ENCODE data around the gene MBTPS1.

Gene MBTPS1

DNA sequence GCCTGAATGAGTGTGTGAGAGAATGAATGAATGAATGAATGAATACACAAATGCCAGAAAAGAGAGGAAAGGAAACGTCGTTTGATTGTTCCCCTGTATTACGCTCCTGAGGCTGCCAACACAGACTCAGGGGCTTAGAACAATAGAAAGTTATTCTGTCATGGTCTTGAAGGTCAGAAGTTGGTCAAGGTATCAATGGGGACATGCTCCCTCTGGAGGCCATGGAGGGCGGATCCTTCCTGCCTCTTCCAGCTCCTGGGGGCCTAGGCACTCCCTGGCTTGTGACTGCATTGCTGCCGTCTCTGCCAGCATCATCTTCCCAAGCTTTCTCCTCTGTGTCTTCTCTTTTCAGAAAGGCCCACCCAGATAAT is 72.6 kb downstream of the MBTPS1 start:
- H4K20me1 ChIP-seq (ENCODE audit: low read depth, low read length) = no peaks in the 10 kb centered on the region
- H3K9ac ChIP-seq (ENCODE audit: low read length) = no peak overlapping the region
- no peaks in the 10 kb centered on the region for H3F3A ChIP-seq (ENCODE audit: insufficient read depth)
- H3K9me2 ChIP-seq (replicated peaks; ENCODE audit: insufficient read depth, low read length) = no peaks in the 10 kb centered on the region
- H3K4me2 ChIP-seq (ENCODE audit: low read depth, low read length, poor library complexity, severe bottlenecking) = no peak overlapping the region
- H3K4me3 ChIP-seq (ENCODE audit: insufficient read depth, low read length, poor library complexity, severe bottlenecking) = no peak overlapping the region
- H3K27ac ChIP-seq (ENCODE audit: low read depth, low read length) = no peak overlapping the region
- H3K9me3 ChIP-seq (ENCODE audit: insufficient read depth, low read length) = no peaks in the 10 kb centered on the region
- TF ChIP-seq, protein P1, sequence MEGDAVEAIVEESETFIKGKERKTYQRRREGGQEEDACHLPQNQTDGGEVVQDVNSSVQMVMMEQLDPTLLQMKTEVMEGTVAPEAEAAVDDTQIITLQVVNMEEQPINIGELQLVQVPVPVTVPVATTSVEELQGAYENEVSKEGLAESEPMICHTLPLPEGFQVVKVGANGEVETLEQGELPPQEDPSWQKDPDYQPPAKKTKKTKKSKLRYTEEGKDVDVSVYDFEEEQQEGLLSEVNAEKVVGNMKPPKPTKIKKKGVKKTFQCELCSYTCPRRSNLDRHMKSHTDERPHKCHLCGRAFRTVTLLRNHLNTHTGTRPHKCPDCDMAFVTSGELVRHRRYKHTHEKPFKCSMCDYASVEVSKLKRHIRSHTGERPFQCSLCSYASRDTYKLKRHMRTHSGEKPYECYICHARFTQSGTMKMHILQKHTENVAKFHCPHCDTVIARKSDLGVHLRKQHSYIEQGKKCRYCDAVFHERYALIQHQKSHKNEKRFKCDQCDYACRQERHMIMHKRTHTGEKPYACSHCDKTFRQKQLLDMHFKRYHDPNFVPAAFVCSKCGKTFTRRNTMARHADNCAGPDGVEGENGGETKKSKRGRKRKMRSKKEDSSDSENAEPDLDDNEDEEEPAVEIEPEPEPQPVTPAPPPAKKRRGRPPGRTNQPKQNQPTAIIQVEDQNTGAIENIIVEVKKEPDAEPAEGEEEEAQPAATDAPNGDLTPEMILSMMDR (IDR thresholded peaks at IDR 0.05; ENCODE audit: insufficient read depth, low read length, poor library complexity, severe bottlenecking) = no peak
- no peak for TF ChIP-seq EZH2phosphoT487 (conservative IDR thresholded peaks at IDR 0.05; ENCODE audit: low read length)
- H3K36me3 ChIP-seq (ENCODE audit: low read length) = no peaks in the 10 kb centered on the region
- H3K79me2 ChIP-seq (ENCODE audit: insufficient read depth, low read length) = no peaks in the 10 kb centered on the region
- no peak overlapping the region for H2AFZ ChIP-seq (ENCODE audit: low read depth, low read length, severe bottlenecking)
- no peaks in the 10 kb centered on the region for H3K27me3 ChIP-seq (ENCODE audit: low read length)

GRCh38 chr16:84043486-84044117 is 73.1 kb downstream of the MBTPS1 start:
- Histone ChIP-seq H3F3A (ENCODE audit: insufficient read depth) (no peaks in the 10 kb centered on the region), H3K9ac (ENCODE audit: low read length) (no peak overlapping the region), H3K9me2 (replicated peaks; ENCODE audit: insufficient read depth, low read length) (no peaks in the 10 kb centered on the region), H3K4me3 (ENCODE audit: insufficient read depth, low read length, poor library complexity, severe bottlenecking) (no peak overlapping the region), H4K20me1 (ENCODE audit: low read depth, low read length) (no peaks in the 10 kb centered on the region), H3K36me3 (ENCODE audit: low read length) (no peaks in the 10 kb centered on the region), H3K4me2 (ENCODE audit: low read depth, low read length, poor library complexity, severe bottlenecking) (no peak overlapping the region), H3K79me2 (ENCODE audit: insufficient read depth, low read length) (no peaks in the 10 kb centered on the region), H3K27me3 (ENCODE audit: low read length) (no peaks in the 10 kb centered on the region), H3K27ac (ENCODE audit: low read depth, low read length) (no peak overlapping the region), H2AFZ (ENCODE audit: low read depth, low read length, severe bottlenecking) (no peak overlapping the region), H3K9me3 (ENCODE audit: insufficient read depth, low read length) (no peaks in the 10 kb centered on the region)
- TF ChIP-seq EZH2phosphoT487 (conservative IDR thresholded peaks at IDR 0.05; ENCODE audit: low read length) = no peak
- TF ChIP-seq, protein P1 (IDR thresholded peaks at IDR 0.05; ENCODE audit: insufficient read depth, low read length, poor library complexity, severe bottlenecking) = no peak

DNA sequence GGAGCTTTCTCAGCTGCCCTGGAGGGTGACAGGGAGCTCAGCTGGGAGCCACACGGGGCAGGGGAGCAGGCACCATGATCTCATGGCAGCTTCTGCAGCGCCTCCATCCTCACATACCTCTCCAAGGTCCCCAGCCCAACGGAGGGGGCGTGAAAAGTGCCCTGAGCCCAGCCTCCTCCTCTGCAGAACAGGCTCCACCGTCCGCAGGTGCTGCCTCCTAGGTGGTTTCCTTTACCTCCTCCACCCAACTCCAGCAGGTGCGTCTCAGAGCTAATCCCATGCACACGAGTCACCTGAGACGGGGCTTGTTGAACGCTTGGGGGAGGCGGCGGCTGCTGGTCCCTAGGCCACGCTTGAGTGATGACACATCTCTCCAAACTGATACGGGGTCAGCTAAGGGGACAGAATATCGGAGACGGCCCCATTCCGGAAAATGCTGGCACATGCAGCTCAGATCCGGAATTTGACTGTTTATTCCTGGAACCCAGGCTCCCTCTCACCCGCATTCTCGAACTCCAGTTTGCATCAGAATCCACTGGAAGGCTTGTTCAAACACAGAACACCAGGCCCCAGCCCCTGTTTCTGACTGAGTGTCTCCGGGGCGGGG is 73.8 kb downstream of the MBTPS1 start:
- no peaks in the 10 kb centered on the region for H3K79me2 ChIP-seq (ENCODE audit: insufficient read depth, low read length)
- no peak overlapping the region for H2AFZ ChIP-seq (ENCODE audit: low read depth, low read length, severe bottlenecking)
- H3K27me3 ChIP-seq (ENCODE audit: low read length) = no peaks in the 10 kb centered on the region
- no peaks in the 10 kb centered on the region for H3F3A ChIP-seq (ENCODE audit: insufficient read depth)
- H3K9me2 ChIP-seq (replicated peaks; ENCODE audit: insufficient read depth, low read length) = no peaks in the 10 kb centered on the region
- no peak overlapping the region for H3K4me2 ChIP-seq (ENCODE audit: low read depth, low read length, poor library complexity, severe bottlenecking)
- no peak overlapping the region for H3K4me3 ChIP-seq (ENCODE audit: insufficient read depth, low read length, poor library complexity, severe bottlenecking)
- H3K27ac ChIP-seq (ENCODE audit: low read depth, low read length) = no peak overlapping the region
- no peaks in the 10 kb centered on the region for H3K9me3 ChIP-seq (ENCODE audit: insufficient read depth, low read length)
- no peaks in the 10 kb centered on the region for H4K20me1 ChIP-seq (ENCODE audit: low read depth, low read length)
- no peak overlapping the region for H3K9ac ChIP-seq (ENCODE audit: low read length)
- no peaks in the 10 kb centered on the region for H3K36me3 ChIP-seq (ENCODE audit: low read length)
- no peak for TF ChIP-seq EZH2phosphoT487 (conservative IDR thresholded peaks at IDR 0.05; ENCODE audit: low read length)

DNA sequence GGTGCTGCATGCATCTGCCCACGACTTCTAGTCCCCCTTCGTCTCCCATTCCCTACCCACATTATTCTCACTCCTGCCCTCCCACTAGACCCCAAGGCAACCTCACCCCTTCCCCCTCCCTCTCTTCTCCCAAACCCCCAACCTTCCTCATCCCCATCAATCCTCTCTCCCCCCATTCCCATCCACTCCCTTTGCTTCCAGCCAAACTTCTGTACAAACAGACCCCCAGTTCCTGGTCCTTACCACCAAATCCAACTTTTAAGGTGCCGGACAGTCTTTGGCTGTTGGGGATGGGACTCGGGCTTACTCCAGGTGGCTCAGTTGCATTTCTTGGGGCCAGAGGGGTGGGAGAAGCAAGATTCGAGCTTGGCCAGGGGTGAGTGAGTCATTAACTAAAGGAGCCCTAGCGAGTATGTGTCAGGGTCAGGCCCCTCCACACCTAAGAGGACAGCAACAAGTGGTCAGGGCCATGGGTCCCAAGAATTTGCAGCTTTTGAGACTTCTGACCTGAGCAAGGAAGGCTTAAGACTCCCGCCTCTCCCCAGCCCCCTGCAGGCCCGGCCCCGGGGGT is 74.3 kb downstream of the MBTPS1 start, which contains the start of gene SLC38A8:
Gene SLC38A8, minus strand, starts transcription at position 488 of the 571 bp plus-strand sequence. CDS start 638 bp downstream, outside the sequence.
- Histone ChIP-seq H3K4me3 (ENCODE audit: insufficient read depth, low read length, poor library complexity, severe bottlenecking) (no peak within 1 kb of the TSS), H3K79me2 (ENCODE audit: insufficient read depth, low read length) (no peaks in the 10 kb centered on the region), H2AFZ (ENCODE audit: low read depth, low read length, severe bottlenecking) (no peak within 1 kb of the TSS), H3F3A (ENCODE audit: insufficient read depth) (no peaks in the 10 kb centered on the region), H3K4me2 (ENCODE audit: low read depth, low read length, poor library complexity, severe bottlenecking) (no peak within 1 kb of the TSS), H3K9me2 (replicated peaks; ENCODE audit: insufficient read depth, low read length) (no peaks in the 10 kb centered on the region), H3K36me3 (ENCODE audit: low read length) (no peaks in the 10 kb centered on the region), H3K9ac (ENCODE audit: low read length) (no peak within 1 kb of the TSS), H3K27me3 (ENCODE audit: low read length) (no peaks in the 10 kb centered on the region), H3K9me3 (ENCODE audit: insufficient read depth, low read length) (no peaks in the 10 kb centered on the region), H3K27ac (ENCODE audit: low read depth, low read length) (no peak within 1 kb of the TSS), H4K20me1 (ENCODE audit: low read depth, low read length) (no peaks in the 10 kb centered on the region)
- TF ChIP-seq EZH2phosphoT487 (conservative IDR thresholded peaks at IDR 0.05; ENCODE audit: low read length) = no peak
- TF ChIP-seq, protein P1 (IDR thresholded peaks at IDR 0.05; ENCODE audit: insufficient read depth, low read length, poor library complexity, severe bottlenecking) = no peak
